Measurements from ENCODE around the gene STON2.

STON2 gene

GRCh38 chr14:81342850-81343580 is 57.1 kb downstream of the STON2 start:
- H3K4me3 ChIP-seq (ENCODE audit: low read depth, low read length), result no peak overlapping the region
- no peak for DNase-seq (ENCODE audit: low read depth, low spot score)
- no peak for TF ChIP-seq CTCF (IDR thresholded peaks at IDR 0.05; ENCODE audit: low read depth, low read length)
- in situ Hi-C loops (cut with HindIII; ENCODE audit: low sequenced_read_pairs), result no loop called here

- DNase-seq (ENCODE audit: low read depth, low spot score), result no peak
- no peak for TF ChIP-seq CTCF (IDR thresholded peaks at IDR 0.05; ENCODE audit: low read depth, low read length)
- in situ Hi-C loops (cut with HindIII; ENCODE audit: low sequenced_read_pairs), result no loop called here
- no peak overlapping the region for H3K4me3 ChIP-seq (ENCODE audit: low read depth, low read length)
These were observed 58.3 kb downstream of the STON2 start for GRCh38 chr14:81341781-81342180.

- no peak for TF ChIP-seq CTCF (IDR thresholded peaks at IDR 0.05; ENCODE audit: low read depth, low read length)
- in situ Hi-C loops (cut with HindIII; ENCODE audit: low sequenced_read_pairs), result no loop called here
- H3K4me3 ChIP-seq (ENCODE audit: low read depth, low read length), result no peak overlapping the region
- no peak for DNase-seq (ENCODE audit: low read depth, low spot score)
These were observed 58.8 kb downstream of the STON2 start for GRCh38 chr14:81341370-81341769.

- H3K4me3 ChIP-seq (ENCODE audit: low read depth, low read length), result no peak overlapping the region
- no peak for DNase-seq (ENCODE audit: low read depth, low spot score)
- in situ Hi-C loops (cut with HindIII; ENCODE audit: low sequenced_read_pairs), result no loop called here
- no peak for TF ChIP-seq CTCF (IDR thresholded peaks at IDR 0.05; ENCODE audit: low read depth, low read length)
These were observed 59.9 kb downstream of the STON2 start for GRCh38 chr14:81340201-81340600.

- in situ Hi-C loops (cut with HindIII; ENCODE audit: low sequenced_read_pairs), result no loop called here
- no peak overlapping the region for H3K4me3 ChIP-seq (ENCODE audit: low read depth, low read length)
- TF ChIP-seq CTCF (IDR thresholded peaks at IDR 0.05; ENCODE audit: low read depth, low read length), result no peak
- DNase-seq (ENCODE audit: low read depth, low spot score), result no peak
These were observed 63.1 kb downstream of the STON2 start for GRCh38 chr14:81337073-81337472.

GRCh38 chr14:81336009-81336408 is 64.1 kb downstream of the STON2 start:
- H3K4me3 ChIP-seq (ENCODE audit: low read depth, low read length), result no peak overlapping the region
- in situ Hi-C loops (cut with HindIII; ENCODE audit: low sequenced_read_pairs), result no loop called here
- DNase-seq (ENCODE audit: low read depth, low spot score), result no peak
- no peak for TF ChIP-seq CTCF (IDR thresholded peaks at IDR 0.05; ENCODE audit: low read depth, low read length)

Data from astrocyte of the spinal cord (primary cell).